Osteoblast (primary cell): ENCODE results near the gene CHN2. TPM values are rescaled to one million over a fixed set of nuclear protein-coding genes. Genes with fewer than 3 reads are reported as not detected.

ENCODE experiments used
- DNase-seq: peaks from one replicate; pipeline ENCODE4 v3.0.0; 2011; ENCODE audit warnings: low spot score, mixed read lengths; ENCODE audit not compliant: insufficient read length; ENCODE audit errors: missing footprints
- H2AFZ ChIP-seq: 2 replicates; pipeline ENCODE4 v1.6.0; 2011; ENCODE audit warnings: mild to moderate bottlenecking, low read length
- H3K27ac ChIP-seq: 2 replicates; pipeline ENCODE4 v1.5.1; 2011; ENCODE audit warnings: mild to moderate bottlenecking, low read depth, low read length, moderate library complexity
- H3K27me3 ChIP-seq: 2 replicates; pipeline ENCODE4 v1.6.0; 2012; ENCODE audit warnings: mild to moderate bottlenecking, control low read depth, inconsistent platforms, low read length, moderate library complexity; ENCODE audit not compliant: insufficient read depth
- H3K36me3 ChIP-seq: 2 replicates; pipeline ENCODE4 v1.5.1; 2011; ENCODE audit warnings: mild to moderate bottlenecking, low read length, control low read depth, moderate library complexity; ENCODE audit not compliant: insufficient read depth
- H3K4me1 ChIP-seq: 2 replicates; pipeline ENCODE4 v1.5.1; 2011; ENCODE audit warnings: mild to moderate bottlenecking, low read length, control low read depth, moderate library complexity; ENCODE audit not compliant: insufficient read depth
- H3K4me2 ChIP-seq: 2 replicates; pipeline ENCODE4 v1.6.0; 2011; ENCODE audit warnings: mild to moderate bottlenecking, low read length; ENCODE audit not compliant: insufficient read depth
- H3K4me3 ChIP-seq: fragments of 200-600 bp; sonication (generic); 3 replicates; pipeline ENCODE4 v1.5.1; 2012; ENCODE audit warnings: mild to moderate bottlenecking, low read length, inconsistent platforms; ENCODE audit not compliant: insufficient read depth
- H3K79me2 ChIP-seq: 2 replicates; pipeline ENCODE4 v1.6.0; 2012; ENCODE audit warnings: mild to moderate bottlenecking, low read length, control low read depth, inconsistent platforms; ENCODE audit not compliant: insufficient read depth
- H3K9me3 ChIP-seq: 2 replicates; pipeline ENCODE4 v1.5.1; 2011; ENCODE audit warnings: low read depth, low read length, control low read depth
- H4K20me1 ChIP-seq: 2 replicates; pipeline ENCODE4 v1.6.0; 2012; ENCODE audit warnings: mild to moderate bottlenecking, low read length, control low read depth; ENCODE audit not compliant: insufficient read depth
- CTCF ChIP-seq: IDR thresholded peaks from 2 replicates; pipeline ENCODE4 v1.5.1; 2011; ENCODE audit warnings: mild to moderate bottlenecking, low read depth, low read length, moderate library complexity; ENCODE audit errors: extremely low read depth
- total RNA-seq: library from RNA; depleted of rRNA; stranded (reverse); fragments of >200 nt; gene quantifications from 2 replicates; pipeline ENCODE4 v1.2.3, GENCODE V29; 2012

The CHN2 gene
- total RNA-seq, 1 donor: under 0.01 TPM

- Histone ChIP-seq H3K4me2 (no peak overlapping the region), H3K79me2 (no peaks in the 10 kb centered on the region), H3K4me1 (no peaks in the 10 kb centered on the region), H3K36me3 (no peaks in the 10 kb centered on the region), H3K9me3 (no peaks in the 10 kb centered on the region), H2AFZ (no peak overlapping the region), H3K4me3 (no peak overlapping the region), H3K27me3 (no peaks in the 10 kb centered on the region), H4K20me1 (no peaks in the 10 kb centered on the region), H3K27ac (no peak overlapping the region)
- TF ChIP-seq CTCF: no peak
- DNase-seq: no peak
Measured at GRCh38 chr7:29170781-29171180, 23.8 kb upstream of the CHN2 start.

GRCh38 chr7:29173458-29173857 is 21.1 kb upstream of the CHN2 start:
- Histone ChIP-seq H4K20me1 (no peaks in the 10 kb centered on the region), H3K4me2 (no peak overlapping the region), H3K79me2 (no peaks in the 10 kb centered on the region), H3K4me3 (no peak overlapping the region), H3K4me1 (no peaks in the 10 kb centered on the region), H3K36me3 (no peaks in the 10 kb centered on the region), H3K27me3 (no peaks in the 10 kb centered on the region), H2AFZ (no peak overlapping the region), H3K9me3 (no peaks in the 10 kb centered on the region), H3K27ac (no peak overlapping the region)
- DNase-seq: no peak
- TF ChIP-seq CTCF: no peak

- Histone ChIP-seq H2AFZ (no peak overlapping the region), H3K27me3 (no peaks in the 10 kb centered on the region), H4K20me1 (no peaks in the 10 kb centered on the region), H3K79me2 (no peaks in the 10 kb centered on the region), H3K9me3 (no peaks in the 10 kb centered on the region), H3K4me2 (no peak overlapping the region), H3K36me3 (no peaks in the 10 kb centered on the region), H3K27ac (no peak overlapping the region), H3K4me3 (no peak overlapping the region), H3K4me1 (no peaks in the 10 kb centered on the region)
- no peak for TF ChIP-seq CTCF
- DNase-seq: no peak
Measured at GRCh38 chr7:29177963-29178600, 16.5 kb upstream of the CHN2 start.

GRCh38 chr7:29179115-29179514 is 15.5 kb upstream of the CHN2 start:
- DNase-seq: no peak
- Histone ChIP-seq H3K9me3 (no peaks in the 10 kb centered on the region), H3K4me3 (no peak overlapping the region)

More at GRCh38 chr7:29179115-29179514, 15.5 kb upstream of the CHN2 start:
- Histone ChIP-seq H3K36me3 (no peaks in the 10 kb centered on the region), H2AFZ (no peak overlapping the region), H4K20me1 (no peaks in the 10 kb centered on the region), H3K79me2 (no peaks in the 10 kb centered on the region), H3K4me1 (no peaks in the 10 kb centered on the region), H3K27me3 (no peaks in the 10 kb centered on the region), H3K27ac (no peak overlapping the region), H3K4me2 (no peak overlapping the region)
- TF ChIP-seq CTCF: no peak
